ENCODE data around the gene ERFL. TPM values are rescaled to one million over a fixed set of nuclear protein-coding genes. Genes with fewer than 3 reads are reported as not detected.

Gene ERFL
- total and polyA plus RNA-seq, 2 of the 8 experiments (the other 6 are each of a cell fraction or from before 2014, with no cell fraction given), result 0.12 TPM; not detected in 1

DNA sequence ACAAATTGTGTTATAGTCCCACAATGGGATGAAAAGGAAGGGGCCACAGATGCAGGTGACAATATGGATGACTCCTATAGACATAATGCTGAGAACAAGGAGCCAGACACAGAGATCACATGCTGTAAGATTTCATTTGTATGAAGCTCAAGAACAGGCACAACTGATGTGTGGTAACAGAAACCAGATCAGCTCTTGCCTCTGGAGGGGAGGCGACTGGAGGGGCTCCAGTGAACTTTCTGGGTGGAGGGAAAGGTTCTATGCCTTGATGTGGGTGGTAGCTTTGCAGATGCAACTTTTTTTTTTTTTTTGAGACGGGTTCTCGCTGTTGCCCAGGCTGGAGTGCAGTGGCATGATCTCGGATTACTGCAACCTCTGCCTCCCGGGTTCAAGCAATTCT lies 36.9 kb upstream of the ERFL start (continued):
- TF ChIP-seq RXRA (IDR thresholded peaks at IDR 0.05; ENCODE audit: insufficient read depth, low read depth, low read length) (no peak), TBP (IDR thresholded peaks at IDR 0.05; ENCODE audit: low read depth, low read length) (no peak), SIX5 (IDR thresholded peaks at IDR 0.05; ENCODE audit: low read depth, low read length) (no peak), POLR2A (IDR thresholded peaks at IDR 0.05; ENCODE audit: control extremely low read depth in 1 of 2, low read depth in 2 of 2, low read length in 2 of 2) (no peak), GABPA (IDR thresholded peaks at IDR 0.05; ENCODE audit: borderline replicate concordance, insufficient read depth, low read length) (no peak)

All from H1 (cell line).